ENCODE results near the gene PURA.
A peak's percentile ranks its signal among the peaks of the same experiment; 100 is the strongest.
"Not testable (repeated sequence)": the region's sequence is repeated elsewhere in the genome, so short reads cannot be mapped to it uniquely, and the experiment has no call there.

PURA gene

GRCh38 chr5:140141241-140141640, 27.3 kb downstream of the PURA start:
- no peak for DNase-seq

- DNase-seq, result no peak
These were observed 28.3 kb downstream of the PURA start for GRCh38 chr5:140142246-140142645.

- no peak for DNase-seq
These were observed 28.9 kb downstream of the PURA start for GRCh38 chr5:140142856-140143255.

GRCh38 chr5:140143521-140144258, 29.8 kb downstream of the PURA start:
- no peak for DNase-seq

- no peak for DNase-seq
These were observed 31.3 kb downstream of the PURA start for GRCh38 chr5:140145256-140145655.

- DNase-seq, result no peak
These were observed 32.1 kb downstream of the PURA start for GRCh38 chr5:140145818-140146522.

GRCh38 chr5:140146523-140146842, 32.6 kb downstream of the PURA start:
- DNase-seq, result no peak

- no peak for DNase-seq
These were observed 33.6 kb downstream of the PURA start for GRCh38 chr5:140147460-140147859.

GRCh38 chr5:140148508-140148907, 34.6 kb downstream of the PURA start:
- peak; percentile 39 for DNase-seq

GRCh38 chr5:140150201-140150600, 36.3 kb downstream of the PURA start:
- DNase-seq, result no peak

- no peak for DNase-seq
These were observed 37.5 kb downstream of the PURA start for GRCh38 chr5:140151144-140152021.

GRCh38 chr5:140152022-140152999, 38.4 kb downstream of the PURA start:
- DNase-seq, result no peak

- no peak for DNase-seq
These were observed 39.3 kb downstream of the PURA start for GRCh38 chr5:140153255-140153654.

- DNase-seq, result no peak
These were observed 40.0 kb downstream of the PURA start for GRCh38 chr5:140153905-140154304.

- DNase-seq, result not testable (repeated sequence)
These were observed 40.9 kb downstream of the PURA start for GRCh38 chr5:140154710-140155381.

- peak; percentile 68 for DNase-seq
These were observed 43.3 kb downstream of the PURA start for GRCh38 chr5:140157032-140157781.

GRCh38 chr5:140159014-140159927, 45.4 kb downstream of the PURA start:
- no peak for DNase-seq

GRCh38 chr5:140162275-140162674, 48.4 kb downstream of the PURA start:
- DNase-seq, result no peak

- DNase-seq, result no peak
These were observed 48.9 kb downstream of the PURA start for GRCh38 chr5:140162781-140163180.

Measured in COR-L47 (cell line).